Measurements from ENCODE around the gene RNF121.
"Not testable (repeated sequence)": the region's sequence is repeated elsewhere in the genome, so short reads cannot be mapped to it uniquely, and the experiment has no call there.

Gene RNF121

GRCh38 chr11:71928737-71929443 is at the start of gene RNF121:
Gene RNF121, plus strand, starts transcription at chr11:71929046. Its CDS starts 16 bp downstream, at chr11:71929062.
- Mint-ChIP-seq H3K27ac (peak within 1 kb of the TSS; percentile 100), H3K9me3 (no peaks in the 10 kb centered on the region), H3K36me3 (ENCODE audit: low read depth) (peaks cover 14% of the 10 kb centered on the region), H3K4me3 (peak within 1 kb of the TSS; percentile 97), H3K27me3 (no peaks in the 10 kb centered on the region), H3K4me1 (ENCODE audit: low read depth) (peaks cover 58% of the 10 kb centered on the region)

GRCh38 chr11:71885806-71886205 is 43.0 kb upstream of the RNF121 start:
- H3K9me3 Mint-ChIP-seq; H3K27me3 Mint-ChIP-seq; H3K27ac Mint-ChIP-seq; H3K4me1 Mint-ChIP-seq (ENCODE audit: low read depth); H3K4me3 Mint-ChIP-seq: not testable (repeated sequence)
- peaks cover 15% of the 10 kb centered on the region for H3K36me3 Mint-ChIP-seq (ENCODE audit: low read depth)

- H3K9me3 Mint-ChIP-seq; H3K27ac Mint-ChIP-seq; H3K4me3 Mint-ChIP-seq; H3K27me3 Mint-ChIP-seq; H3K36me3 Mint-ChIP-seq (ENCODE audit: low read depth); H3K4me1 Mint-ChIP-seq (ENCODE audit: low read depth): not testable (repeated sequence)
Observed at GRCh38 chr11:71888335-71889010, 40.4 kb upstream of the RNF121 start.

DNA sequence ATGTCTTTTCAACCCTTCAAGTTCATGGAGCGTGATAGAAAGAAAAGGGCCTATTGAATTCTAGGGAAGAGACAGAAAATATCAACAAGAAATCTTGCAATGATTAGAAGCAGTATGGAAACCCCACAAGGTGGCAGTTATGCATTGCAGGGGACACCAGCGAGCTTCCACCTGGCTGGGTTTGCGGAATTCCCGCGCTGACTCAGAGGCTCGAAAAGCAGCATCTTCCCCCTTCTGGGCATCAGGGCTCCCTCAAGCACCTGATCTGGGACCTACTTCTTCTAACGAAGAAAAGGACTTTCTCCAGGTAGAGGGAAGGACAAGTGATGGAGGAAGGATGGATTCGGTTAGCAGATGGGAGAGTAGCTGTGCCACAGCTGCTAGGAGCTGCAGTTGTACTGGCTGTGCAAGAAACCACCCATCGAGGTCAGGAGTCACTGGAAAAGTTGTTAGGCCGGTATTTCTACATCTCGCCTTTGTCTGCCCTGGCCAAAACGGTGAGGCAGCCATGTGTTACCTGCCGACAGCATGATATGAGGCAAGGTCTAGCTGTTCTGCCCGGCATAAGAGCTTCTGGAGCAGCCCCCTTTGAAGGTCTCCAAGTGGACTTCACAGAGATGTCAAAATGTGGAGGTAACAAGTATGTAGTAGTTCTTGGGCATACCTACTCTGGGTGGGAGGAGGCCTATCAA is 39.5 kb upstream of the RNF121 start:
- not testable (repeated sequence) for H3K4me1 Mint-ChIP-seq (ENCODE audit: low read depth); H3K27ac Mint-ChIP-seq; H3K27me3 Mint-ChIP-seq; H3K36me3 Mint-ChIP-seq (ENCODE audit: low read depth); H3K9me3 Mint-ChIP-seq; H3K4me3 Mint-ChIP-seq

- Mint-ChIP-seq H3K9me3 (no peaks in the 10 kb centered on the region), H3K27me3 (no peaks in the 10 kb centered on the region), H3K36me3 (ENCODE audit: low read depth) (peaks cover 35% of the 10 kb centered on the region), H3K27ac (no peak overlapping the region), H3K4me1 (ENCODE audit: low read depth) (no peaks in the 10 kb centered on the region), H3K4me3 (no peak overlapping the region)
Observed at GRCh38 chr11:71895961-71896360, 32.9 kb upstream of the RNF121 start.

DNA sequence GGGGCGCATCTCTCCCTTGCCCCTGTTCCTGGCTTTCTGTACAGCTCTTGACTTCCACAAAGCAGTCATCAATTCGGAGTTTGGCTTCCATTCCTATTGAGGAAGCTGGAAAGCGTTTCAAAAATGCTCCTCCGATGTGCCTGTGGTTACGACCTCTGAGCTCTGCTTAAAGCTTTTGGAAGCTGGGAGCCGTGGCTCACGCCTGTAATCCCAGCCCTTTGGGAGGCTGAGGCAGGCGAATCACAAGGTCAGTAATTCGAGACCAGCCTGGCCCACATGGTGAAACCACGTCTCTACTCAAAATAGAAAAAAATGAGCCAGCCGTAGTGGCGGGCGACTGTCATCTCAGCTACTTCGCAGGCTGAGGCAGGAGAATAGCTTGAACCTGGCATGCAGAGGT is 27.7 kb upstream of the RNF121 start:
- not testable (repeated sequence) for H3K4me3 Mint-ChIP-seq; H3K9me3 Mint-ChIP-seq; H3K27me3 Mint-ChIP-seq; H3K27ac Mint-ChIP-seq; H3K4me1 Mint-ChIP-seq (ENCODE audit: low read depth)
- peaks cover 33% of the 10 kb centered on the region for H3K36me3 Mint-ChIP-seq (ENCODE audit: low read depth)

DNA sequence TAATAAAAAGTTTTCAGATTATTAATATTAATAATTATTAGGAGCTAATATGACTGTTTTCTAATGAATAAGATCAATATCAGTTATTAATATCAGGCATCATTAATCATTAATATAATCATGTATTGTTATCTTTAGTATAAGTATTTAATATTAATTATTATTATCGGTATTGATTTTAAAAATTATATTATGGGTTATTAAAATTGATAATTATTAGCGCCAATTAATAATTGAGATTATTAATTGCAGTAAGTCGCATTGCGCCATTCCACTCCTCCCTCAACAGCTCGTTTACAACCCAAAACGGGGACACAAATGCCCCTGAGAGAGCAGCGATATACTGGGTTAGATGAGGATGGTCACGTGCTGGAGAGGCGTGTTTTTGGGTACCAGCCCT is 20.6 kb upstream of the RNF121 start:
- no peak overlapping the region for H3K4me3 Mint-ChIP-seq
- no peak overlapping the region for H3K27ac Mint-ChIP-seq
- no peaks in the 10 kb centered on the region for H3K27me3 Mint-ChIP-seq
- peaks cover 41% of the 10 kb centered on the region for H3K36me3 Mint-ChIP-seq (ENCODE audit: low read depth)
- H3K4me1 Mint-ChIP-seq (ENCODE audit: low read depth): peaks cover 11% of the 10 kb centered on the region
- H3K9me3 Mint-ChIP-seq: no peaks in the 10 kb centered on the region

DNA sequence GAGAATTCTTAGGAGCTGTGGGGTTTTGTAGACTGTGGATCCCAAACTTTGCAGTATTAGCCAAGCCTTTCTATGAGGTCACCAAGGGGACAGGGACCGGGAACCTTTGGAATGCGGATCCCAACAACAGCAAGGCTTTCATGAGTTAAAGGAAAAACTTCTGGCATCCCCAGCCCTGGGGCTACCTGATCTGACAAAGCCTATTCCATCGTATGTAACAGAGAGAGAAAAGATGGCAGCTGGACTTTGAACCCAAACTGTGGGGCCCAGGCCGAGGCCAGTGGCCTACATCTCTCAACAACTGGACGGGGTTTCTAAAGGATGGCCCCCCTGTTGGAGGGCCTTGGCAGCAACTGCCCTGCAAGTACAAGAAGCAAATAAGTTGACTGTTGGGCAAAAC is 18.1 kb upstream of the RNF121 start:
- H3K27ac Mint-ChIP-seq, H3K4me3 Mint-ChIP-seq, H3K9me3 Mint-ChIP-seq, H3K27me3 Mint-ChIP-seq: not testable (repeated sequence)
- Mint-ChIP-seq H3K36me3 (ENCODE audit: low read depth) (peaks cover 50% of the 10 kb centered on the region), H3K4me1 (ENCODE audit: low read depth) (peaks cover 14% of the 10 kb centered on the region)

GRCh38 chr11:71911321-71911985 is 17.4 kb upstream of the RNF121 start:
- H3K27ac Mint-ChIP-seq: peak overlapping the region; percentile 86
- H3K9me3 Mint-ChIP-seq, H3K4me3 Mint-ChIP-seq, H3K27me3 Mint-ChIP-seq: not testable (repeated sequence)
- peaks cover 14% of the 10 kb centered on the region for H3K4me1 Mint-ChIP-seq (ENCODE audit: low read depth)
- H3K36me3 Mint-ChIP-seq (ENCODE audit: low read depth): peaks cover 53% of the 10 kb centered on the region

DNA sequence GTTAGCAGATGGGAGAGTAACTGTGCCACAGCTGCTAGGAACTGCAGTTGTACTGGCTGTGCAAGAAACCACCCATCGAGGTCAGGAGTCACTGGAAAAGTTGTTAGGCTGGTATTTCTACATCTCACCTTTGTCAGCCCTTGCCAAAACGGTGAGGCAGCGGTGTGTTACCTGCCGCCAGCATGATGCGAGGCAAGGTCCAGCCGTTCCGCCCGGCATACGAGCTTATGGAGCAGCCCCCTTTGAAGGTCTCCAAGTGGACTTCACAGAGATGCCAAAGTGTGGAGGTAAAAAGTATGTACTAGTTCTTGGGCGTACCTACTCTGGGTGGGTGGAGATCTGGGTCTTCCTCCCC is 16.9 kb upstream of the RNF121 start:
- Mint-ChIP-seq H3K27ac (peak overlapping the region; percentile 86), H3K36me3 (ENCODE audit: low read depth) (peaks cover 56% of the 10 kb centered on the region), H3K4me1 (ENCODE audit: low read depth) (peaks cover 14% of the 10 kb centered on the region)
- not testable (repeated sequence) for H3K27me3 Mint-ChIP-seq, H3K4me3 Mint-ChIP-seq, H3K9me3 Mint-ChIP-seq

GRCh38 chr11:71913756-71914526 is 14.9 kb upstream of the RNF121 start:
- peaks cover 60% of the 10 kb centered on the region for H3K36me3 Mint-ChIP-seq (ENCODE audit: low read depth)
- no peaks in the 10 kb centered on the region for H3K9me3 Mint-ChIP-seq
- H3K27ac Mint-ChIP-seq: no peak overlapping the region
- H3K4me3 Mint-ChIP-seq: no peak overlapping the region
- H3K27me3 Mint-ChIP-seq: no peaks in the 10 kb centered on the region
- H3K4me1 Mint-ChIP-seq (ENCODE audit: low read depth): peaks cover 14% of the 10 kb centered on the region

GRCh38 chr11:71914617-71915189 is 14.1 kb upstream of the RNF121 start:
- Mint-ChIP-seq H3K4me1 (ENCODE audit: low read depth) (peaks cover 14% of the 10 kb centered on the region), H3K9me3 (no peaks in the 10 kb centered on the region), H3K4me3 (no peak overlapping the region), H3K36me3 (ENCODE audit: low read depth) (peaks cover 62% of the 10 kb centered on the region), H3K27me3 (no peaks in the 10 kb centered on the region), H3K27ac (peak overlapping the region; percentile 13)

GRCh38 chr11:71917646-71918140 is 11.2 kb upstream of the RNF121 start:
- H3K27ac Mint-ChIP-seq: no peak overlapping the region
- no peaks in the 10 kb centered on the region for H3K9me3 Mint-ChIP-seq
- H3K36me3 Mint-ChIP-seq (ENCODE audit: low read depth): peaks cover 55% of the 10 kb centered on the region
- peaks cover 4% of the 10 kb centered on the region for H3K4me1 Mint-ChIP-seq (ENCODE audit: low read depth)
- no peaks in the 10 kb centered on the region for H3K27me3 Mint-ChIP-seq
- H3K4me3 Mint-ChIP-seq: no peak overlapping the region
